ENCODE data around the gene SNAP23.

SNAP23 gene

DNA sequence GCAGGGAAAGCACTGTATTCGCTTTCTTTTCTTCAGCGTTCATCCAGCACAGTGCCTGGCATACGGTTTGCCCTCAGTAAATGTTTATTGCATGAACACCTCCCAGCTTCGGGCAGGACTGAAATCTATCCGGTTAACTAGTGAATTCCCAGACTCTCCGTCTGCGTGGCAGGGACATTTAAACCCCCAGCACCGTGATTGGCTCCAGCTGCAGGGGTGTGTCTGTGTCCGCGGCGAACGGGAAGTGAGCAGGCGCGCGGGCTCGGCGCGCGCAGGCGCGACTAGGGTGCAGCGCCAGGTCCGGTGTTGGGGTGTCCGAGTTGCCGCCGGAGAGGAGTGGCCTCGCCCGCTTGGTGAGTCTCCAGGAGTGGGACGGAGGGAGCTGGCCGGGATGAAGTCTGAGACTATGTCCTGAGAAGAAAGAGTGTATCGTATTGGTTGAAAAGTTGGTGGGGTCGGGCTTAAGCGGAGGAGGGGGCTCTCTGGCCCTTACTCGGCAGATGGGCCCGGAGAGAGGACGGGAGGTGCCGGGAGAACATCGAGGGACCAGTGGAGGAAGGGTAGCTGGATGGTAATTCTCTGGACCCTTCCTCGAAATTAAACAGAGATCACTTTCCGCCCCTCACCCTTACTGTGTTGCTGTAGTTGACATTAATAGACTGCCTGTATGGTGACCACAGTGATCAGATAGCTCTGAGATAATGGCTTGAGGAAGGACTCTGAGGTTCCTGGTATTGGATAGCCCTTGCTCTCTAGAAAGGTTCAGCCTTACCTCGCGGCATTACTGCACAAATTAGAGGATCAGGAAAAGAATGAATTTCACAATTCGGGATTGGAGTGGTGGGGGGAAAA is at the start of gene SNAP23:
Gene SNAP23, plus strand, starts transcription at position 274 of the 852 bp plus-strand sequence. CDS start 16,213 bp downstream, outside the sequence.
- DNase-seq = peak; percentile 95

DNA sequence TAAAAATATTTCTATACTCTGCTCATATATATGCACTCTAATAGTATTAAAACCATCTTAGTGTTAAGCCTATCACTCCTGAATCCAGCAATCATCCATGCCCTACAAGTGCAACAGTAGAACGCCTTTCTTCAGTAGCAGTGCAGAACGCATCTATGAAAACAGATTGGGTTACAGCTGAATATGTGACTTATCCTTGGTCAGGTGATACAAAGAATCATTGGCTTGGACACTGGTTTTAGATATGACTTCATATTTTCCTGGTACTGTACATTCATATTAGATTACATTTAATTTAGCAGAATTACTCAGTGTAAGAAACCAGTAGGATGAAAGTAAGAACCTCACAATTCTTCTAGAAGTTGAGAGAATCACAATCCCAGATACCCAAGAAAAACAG is 47.8 kb upstream of the SNAP23 start:
- no peak for DNase-seq

DNA sequence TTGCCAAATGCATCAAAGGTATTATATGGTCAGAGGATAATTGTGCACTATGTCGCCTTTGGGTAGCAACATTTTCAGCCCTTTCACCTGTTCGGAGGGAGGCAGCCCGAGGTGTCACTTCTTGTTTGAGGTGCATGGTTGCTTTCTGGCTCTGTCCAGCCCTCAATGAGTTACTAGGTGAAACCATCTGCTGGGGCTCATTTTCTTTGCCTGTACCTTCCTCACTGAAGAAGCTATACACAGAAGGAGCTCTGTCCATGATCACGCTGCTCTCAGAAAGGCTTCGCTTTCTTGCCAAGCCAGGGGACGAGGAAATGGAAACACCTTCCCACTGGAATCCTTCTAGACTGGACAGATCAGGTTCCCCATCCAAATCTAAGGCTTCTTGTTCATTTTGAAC is 47.2 kb upstream of the SNAP23 start:
- DNase-seq = no peak

DNA sequence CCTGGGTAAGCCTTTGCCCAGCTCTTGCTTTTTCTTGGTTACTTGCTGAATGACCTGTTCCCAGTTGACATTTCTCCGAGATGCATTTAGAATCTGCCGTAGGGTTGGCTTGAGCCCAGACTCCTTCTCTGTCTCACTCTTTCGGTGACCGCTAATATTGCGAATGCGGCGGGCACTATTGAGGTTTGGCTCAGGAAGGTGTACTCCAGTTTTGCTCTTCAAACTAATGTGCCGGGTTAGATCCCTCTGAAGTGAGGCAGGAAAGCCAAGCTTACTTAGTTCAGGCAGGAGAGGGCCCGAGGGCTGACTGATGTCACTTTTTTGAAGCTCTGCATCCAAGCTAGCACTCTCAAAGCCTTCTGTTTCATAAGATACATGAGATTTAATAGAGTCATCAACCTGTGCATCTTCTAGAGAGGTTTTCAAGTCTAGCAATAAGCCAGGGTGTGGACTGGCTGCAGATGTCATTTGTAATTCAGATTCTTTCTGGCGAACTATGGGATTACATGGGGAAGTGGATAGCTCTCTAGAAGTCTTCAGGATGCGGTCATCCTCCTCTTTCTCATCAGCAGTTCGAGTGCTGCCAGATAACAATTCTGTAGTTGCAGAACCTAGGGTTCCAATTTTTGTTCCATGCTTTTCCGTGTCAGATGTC is 45.5 kb upstream of the SNAP23 start:
- DNase-seq = no peak

DNA sequence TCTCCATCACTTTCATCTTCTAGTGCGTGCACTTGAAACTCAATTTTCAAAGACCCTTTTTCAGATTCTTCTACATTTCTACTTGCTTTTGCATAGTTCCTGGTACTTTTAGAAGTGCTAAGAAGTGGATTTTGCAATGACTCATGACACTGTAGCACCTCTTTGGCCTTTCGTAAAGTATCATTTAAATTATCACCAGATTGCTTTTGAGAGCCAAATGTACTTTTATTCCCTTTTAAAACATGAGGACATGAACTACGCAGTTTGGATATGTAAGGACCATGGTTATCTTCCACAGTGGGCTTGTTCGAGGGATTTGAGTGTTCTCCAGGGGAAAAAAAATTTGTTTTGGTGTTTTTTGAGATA is 45.0 kb upstream of the SNAP23 start:
- no peak for DNase-seq

DNA sequence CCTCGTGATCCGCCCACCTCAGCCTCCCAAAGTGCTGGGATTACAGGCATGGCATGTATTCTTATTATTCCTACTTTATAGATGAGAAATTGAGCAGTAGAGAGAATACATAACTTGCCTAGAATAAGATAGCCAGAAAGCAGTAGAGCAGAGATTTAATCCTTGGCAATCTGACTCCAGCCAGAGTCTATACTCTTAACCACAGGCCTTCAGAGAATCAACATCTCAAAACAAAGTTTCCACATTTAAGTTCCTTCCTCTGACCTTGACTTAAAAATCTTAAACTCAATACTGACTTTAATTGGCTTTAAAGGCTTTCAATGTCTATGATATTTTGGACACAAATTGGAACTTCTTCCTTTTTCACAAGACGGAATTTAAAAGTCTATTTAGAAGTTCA is 41.6 kb upstream of the SNAP23 start:
- no peak for DNase-seq

DNA sequence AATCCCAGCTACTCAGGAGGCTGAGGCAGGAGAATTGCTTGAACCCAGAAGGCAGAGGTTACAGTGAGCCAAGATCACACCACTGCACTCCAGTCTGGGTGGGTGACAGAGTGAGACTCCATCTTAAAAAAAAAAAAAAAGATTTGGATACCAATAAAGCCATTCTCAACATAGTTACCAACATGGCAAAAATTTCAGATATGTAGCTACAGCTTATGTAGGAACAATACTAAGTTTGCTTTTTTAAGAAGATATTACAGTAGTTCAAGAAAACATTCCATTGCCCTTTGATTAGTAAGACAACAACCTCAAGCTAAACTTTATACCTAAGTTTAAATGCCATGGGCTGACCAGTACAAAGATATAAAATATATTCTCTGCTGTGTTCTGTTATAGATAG is 38.9 kb upstream of the SNAP23 start:
- peak; percentile 20 for DNase-seq

DNA sequence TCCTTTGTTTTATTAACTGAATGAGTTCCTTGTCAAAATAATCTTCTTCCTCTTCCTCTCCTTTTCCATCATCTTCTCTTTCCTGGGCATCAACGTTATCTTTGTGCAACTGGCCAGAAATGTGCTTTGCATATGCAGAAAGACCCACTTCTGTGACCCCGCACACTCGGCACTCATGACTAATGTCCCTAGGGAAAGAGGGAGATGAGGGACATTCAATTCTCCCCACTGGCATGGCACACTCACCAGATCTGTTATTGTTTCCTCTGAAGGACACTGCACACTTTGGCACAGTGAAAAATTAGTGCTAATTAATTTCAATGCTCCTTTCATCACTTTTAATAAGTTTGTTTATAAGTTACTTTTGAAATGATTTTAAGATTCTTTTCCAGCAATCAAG is 38.5 kb upstream of the SNAP23 start:
- no peak for DNase-seq

DNA sequence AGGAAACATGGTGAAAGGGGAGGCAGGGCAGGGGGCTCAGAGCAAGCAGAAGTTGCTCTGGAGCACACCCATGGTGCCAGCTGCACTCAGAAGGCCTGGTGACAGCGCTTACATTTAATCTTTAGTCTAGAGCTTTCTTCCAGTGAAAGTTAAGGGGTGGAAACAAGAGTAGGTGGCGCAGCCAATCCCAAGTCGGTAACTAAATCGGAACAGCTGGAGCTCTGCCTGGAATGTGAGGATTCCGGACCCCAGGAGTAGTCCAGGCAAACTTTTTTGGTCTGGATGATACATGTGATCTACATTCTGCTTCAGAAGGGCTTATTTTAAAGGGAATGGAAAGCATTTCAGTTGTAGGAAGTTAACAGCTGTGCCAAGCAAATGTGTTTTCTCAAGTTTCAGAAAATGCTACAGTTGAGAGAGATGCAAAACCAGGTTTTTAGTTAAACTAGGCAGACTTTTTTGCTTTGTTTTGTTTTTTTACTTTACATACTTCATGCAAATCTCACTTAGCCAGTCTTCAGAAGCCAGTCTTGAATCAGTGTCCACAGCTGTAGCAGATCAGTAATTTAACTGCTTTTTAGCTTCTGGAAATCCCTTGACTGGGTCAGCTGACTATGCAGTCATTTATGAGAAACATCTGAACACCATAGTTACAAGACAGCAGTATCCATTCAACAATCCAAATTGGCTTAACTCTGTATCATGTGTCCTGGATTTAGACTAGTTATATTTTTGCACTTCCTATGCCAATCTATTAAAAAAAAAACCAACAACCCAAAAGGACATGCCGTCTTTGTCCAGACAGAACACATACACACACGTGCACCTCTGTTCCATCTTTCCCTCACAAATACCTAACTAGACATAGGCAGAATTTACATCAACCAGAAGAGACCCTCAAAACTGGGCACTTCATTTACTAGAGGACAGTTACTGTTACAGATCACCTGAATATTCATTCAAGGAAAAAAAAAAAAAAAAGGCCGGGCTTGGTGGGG is 37.7 kb upstream of the SNAP23 start:
- peak; percentile 93 for DNase-seq

DNA sequence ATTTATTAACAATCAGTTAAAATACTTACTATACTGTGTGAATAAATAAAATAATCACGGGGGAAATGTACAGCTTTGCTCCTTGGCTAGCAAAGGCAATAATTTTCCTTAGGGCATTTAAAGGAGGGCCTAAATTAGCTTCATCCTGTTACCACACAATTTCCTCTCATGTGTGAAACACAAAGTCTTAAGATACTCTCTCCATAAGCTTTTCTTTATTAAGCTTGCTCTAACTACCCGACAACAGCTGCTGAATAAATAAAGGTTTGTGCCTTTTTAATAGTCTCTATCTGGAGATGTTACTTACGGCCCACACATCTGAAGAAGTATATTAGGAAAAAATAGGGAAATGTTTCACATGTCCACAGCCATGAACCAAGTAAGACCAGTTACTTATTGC is 34.2 kb upstream of the SNAP23 start:
- peak; percentile 18 for DNase-seq

DNA sequence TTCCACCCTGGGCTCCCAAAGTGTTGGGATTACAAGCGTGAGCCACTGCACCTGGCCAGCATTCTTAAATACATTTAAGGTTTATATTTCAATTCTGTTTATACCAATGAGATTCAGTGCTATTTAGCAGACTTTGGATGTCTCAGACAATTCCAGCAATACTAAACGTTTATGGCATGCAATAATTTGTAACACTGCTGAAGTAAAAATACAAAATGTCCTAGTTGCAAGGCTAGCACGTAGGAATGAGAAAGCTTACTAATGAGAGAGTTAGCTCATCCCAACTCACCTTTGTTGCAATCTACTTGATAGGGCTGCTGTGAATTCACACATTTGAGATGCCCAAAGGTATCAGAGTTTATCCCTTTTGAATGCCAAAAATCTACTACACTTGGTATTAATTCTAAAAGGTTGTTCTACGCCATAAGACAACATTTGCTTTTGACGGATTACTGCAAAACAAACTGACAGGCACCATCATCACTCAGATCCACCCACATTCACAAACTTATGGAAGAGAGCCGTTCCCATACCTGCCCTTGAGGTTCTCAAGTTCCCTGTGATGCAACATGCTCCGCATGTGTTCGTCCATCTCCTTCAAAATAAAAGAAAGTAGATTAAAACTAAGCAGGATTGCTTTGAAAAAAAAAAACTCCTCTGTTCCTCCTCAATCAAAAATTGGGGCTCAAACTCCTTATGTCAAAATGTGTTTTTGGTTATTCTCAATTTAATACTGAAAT is 29.7 kb upstream of the SNAP23 start:
- DNase-seq = no peak

DNA sequence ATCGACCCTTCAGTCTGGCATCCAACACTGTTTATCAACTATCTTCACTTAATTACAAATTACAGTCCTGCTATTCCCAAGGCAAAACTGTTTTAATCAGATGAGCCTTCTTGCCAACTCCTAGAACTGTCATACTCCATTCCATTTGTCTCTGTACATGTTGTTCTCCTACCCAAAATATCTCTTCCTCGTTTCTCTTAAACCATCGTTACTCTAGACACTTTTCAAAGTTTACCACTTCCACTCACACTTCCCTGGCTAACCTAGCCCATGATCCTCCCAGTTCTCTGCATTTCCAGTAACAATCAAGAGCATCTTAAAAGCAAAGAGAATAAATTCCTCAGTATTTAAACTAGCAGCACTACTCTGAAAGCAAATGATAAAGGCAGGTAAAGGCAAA is 24.4 kb upstream of the SNAP23 start:
- no peak for DNase-seq

DNA sequence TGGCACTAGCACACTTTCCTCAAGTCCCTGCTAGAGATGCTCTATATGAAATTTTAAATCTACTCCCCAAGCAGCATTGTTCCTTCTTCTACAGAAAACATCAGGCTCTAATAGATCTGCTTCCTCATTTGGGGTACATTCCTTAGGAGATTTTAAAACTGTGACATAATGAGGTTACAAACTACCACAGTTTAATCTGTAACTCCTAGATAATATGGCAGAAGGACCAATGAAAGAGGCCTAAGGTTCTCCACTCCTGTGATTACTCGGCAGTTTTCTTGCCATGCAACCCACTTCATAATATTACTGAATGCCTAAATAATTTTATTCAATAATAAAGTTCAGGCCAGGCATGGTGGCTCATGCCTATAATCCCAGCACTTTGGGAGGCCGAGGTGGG is 20.6 kb upstream of the SNAP23 start:
- no peak for DNase-seq

DNA sequence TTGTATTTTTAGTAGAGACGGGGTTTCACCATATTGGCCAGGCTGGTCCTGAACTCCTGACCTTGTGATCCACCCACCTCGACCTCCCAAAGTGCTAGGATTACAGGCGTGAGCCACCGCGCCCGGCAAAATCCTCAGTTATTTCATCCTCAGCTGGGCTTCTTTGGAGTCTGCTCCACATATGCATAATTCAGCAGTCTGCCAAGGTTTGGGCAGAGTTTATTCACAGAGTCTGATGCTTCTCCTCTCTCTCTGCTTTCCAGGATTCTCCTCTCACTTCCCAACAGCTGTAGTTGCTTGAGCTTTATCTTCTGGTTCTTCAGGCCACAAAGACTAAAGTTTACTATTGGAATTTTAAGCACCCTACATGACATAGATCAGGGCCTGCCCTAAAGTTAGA is 12.7 kb upstream of the SNAP23 start:
- DNase-seq = no peak

DNA sequence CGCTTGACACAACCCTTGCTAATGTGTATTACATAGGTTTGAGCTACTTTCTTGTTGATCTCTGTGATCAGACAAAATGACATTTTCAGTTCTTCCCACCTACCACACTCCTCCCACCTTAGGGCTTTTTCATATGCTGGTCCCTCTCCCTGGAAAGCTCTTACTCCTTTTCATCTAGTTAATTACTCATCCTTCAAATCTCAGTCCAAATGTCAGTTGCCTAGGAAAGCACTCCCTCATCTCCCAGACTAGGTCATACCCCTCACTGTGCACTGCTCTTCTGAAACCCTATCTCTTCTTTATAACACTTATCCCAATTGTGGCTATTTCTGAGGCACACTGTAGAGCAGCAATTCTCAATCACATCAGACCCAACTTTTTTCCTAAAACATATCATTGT is 11.8 kb upstream of the SNAP23 start:
- no peak for DNase-seq

DNA sequence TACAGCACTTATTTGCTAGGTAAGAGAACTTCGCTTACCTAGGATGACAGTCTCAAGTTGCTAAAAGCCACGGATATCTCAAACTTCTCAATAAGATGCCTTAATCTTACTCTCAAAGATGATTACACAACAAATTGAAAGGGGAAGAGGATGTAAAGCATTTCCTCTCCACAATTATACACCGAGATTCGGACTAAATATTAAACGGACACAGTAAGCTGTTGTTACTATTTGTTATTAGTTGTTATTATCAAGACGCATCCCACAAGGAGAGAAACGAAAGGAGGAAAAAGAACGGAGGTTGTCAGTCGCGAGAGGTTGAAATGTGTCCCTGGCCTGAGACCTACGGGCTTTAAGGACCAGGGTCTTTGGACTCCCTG is 5.2 kb upstream of the SNAP23 start:
- DNase-seq = no peak

DNA sequence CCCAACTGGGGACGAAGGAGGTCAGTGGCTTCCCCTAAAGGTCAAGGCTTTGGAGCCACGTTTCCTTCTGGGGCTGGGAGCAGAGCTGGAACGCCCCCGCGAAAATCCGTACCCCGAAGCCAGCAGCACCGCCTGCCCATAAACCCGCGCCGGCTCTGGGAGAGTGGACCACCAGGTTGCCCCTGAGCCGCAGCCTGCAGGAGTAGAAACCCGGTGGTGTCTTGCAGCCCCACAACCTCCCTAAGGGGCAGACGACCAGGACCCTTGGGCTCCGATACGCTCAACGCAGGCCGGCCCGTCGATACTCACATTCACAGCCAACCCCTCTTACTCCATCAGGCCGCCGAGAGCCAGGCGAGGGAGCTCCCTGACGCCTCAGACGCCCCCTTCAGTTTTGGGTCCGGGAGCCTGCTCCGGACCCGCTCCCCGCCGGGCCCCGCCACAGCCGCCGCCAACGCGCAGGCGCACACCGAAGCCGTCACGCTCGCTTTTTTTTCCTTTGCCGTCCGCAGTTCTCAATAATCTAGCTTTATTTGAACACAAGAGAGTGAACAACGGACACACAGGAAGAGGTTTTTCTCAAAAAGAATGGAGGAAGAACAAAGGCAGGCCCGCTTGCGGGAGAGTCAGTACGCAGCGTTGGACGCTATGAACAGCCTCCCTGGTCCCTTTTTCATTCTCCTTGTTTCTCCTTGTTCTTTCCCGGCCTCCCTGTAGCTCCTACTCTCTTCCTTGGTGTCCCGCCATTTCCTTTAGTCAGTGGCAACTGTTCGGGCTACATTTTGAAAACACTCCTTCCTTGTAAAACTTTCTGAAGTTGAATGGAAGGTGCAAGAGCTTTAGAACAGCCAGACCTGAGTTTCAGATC is 4.5 kb upstream of the SNAP23 start, which contains the start of gene ZNF106:
Gene ZNF106, minus strand, starts transcription at position 471 of the 868 bp plus-strand sequence. CDS start 18,852 bp downstream, outside the sequence.
- DNase-seq = peak; percentile 97

DNA sequence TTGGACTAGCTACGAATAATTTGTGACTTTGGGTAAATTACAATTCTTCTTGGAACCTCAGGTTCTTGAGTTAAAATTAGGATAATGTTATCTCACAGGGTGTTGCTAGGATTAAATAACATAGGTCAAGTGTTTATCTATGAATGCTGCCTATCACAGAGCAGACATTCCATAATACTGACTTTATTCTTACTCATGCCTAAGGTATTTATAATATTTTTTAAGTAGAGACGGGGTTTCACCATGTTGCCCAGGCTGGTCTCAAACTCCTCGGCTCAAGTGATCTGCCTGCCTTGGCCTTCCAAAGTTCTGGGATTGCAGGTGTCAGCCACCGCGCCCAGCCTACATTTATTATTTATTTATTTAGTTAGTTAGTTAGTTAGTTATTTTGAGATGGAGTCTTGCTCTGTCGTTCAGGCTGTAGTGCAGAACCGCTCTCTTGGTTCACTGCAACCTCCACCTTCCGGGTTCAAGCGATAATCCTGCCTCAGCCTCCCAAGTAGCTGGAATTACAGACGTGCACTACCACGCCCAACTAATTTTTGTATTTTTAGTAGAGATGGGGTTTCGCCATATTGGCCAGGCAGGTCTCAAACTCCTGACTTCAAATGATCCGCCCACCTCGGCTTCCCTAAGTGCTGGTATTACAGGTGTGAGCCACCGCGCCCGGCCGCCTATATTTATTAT is 3.8 kb upstream of the SNAP23 start:
- DNase-seq = no peak

DNA sequence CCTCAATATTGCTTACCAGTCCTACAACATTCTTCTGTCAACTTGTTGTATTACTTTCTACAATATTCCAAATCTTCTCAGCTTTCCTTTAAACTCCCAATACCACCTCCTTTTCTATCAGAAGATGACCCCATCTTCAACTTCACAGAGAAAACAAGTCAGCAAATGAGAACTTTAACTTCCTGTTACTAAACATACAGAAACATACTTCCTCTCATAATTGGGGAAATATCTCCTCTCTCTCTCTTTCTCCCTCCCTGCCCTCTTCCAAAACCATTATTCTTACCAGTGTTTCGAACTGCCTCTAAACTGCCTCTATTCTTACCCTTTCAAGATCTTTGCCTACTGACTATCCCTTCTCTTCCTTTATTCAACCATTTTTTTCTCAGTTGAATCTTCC is 1.8 kb upstream of the SNAP23 start:
- DNase-seq = no peak

DNA sequence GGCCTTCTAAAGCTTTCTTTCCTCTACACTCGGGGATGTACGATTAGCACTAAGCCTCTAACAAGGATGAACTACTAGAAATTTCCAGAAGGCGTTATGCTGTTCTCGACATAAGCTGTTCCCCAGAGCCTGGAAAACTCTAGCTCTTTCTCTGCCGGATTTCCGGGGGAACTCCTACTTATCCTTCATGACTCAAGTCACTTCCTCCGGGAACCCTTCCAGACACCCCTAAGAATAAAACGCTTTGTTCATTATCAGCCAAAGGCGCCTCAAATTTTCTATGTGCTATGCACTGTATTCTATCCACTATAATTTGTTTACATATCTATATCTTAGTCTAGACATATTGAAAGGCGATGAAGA is 455 bp upstream of the SNAP23 start:
- no peak for DNase-seq
